K562 (cell line): ENCODE results near the gene COMTD1. TPM values are rescaled to one million over a fixed set of nuclear protein-coding genes. Genes with fewer than 3 reads are reported as not detected.
A peak's percentile ranks its signal among the peaks of the same experiment; 100 is the strongest.

Source experiments
- ARID1B ChIP-seq: fragments of 450-650 bp; IDR thresholded peaks from 2 replicates; pipeline ENCODE4 v1.6.1; 2016; ENCODE audit warnings: antibody characterized with exemption, mild to moderate bottlenecking, inconsistent platforms
- BACH1 ChIP-seq: fragments of 200-800 bp; sonication (Bioruptor generic); IDR thresholded peaks from 2 replicates; pipeline ENCODE4 v1.6.1; 2016; ENCODE audit warnings: missing genetic modification characterization, missing compliant biosample characterization
- CREM ChIP-seq: IDR thresholded peaks from 2 replicates; pipeline ENCODE4 v1.6.1; 2014; ENCODE audit warnings: antibody characterized with exemption, low read depth
- KLF1 ChIP-seq: fragments of 450-650 bp; IDR thresholded peaks from 2 replicates; pipeline ENCODE4 v1.6.1; 2016; ENCODE audit warnings: missing genetic modification characterization, missing compliant biosample characterization
- MBD2 ChIP-seq: sonication (generic); IDR thresholded peaks from 2 replicates; pipeline ENCODE4 v1.6.1; 2016; ENCODE audit warnings: low read depth, borderline replicate concordance
- MEF2A ChIP-seq: IDR thresholded peaks from 2 replicates; pipeline ENCODE4 v1.6.1; 2011; ENCODE audit warnings: low read depth, mild to moderate bottlenecking, low read length, moderate library complexity; ENCODE audit not compliant: control insufficient read depth
- MLLT1 ChIP-seq, 2 experiments: fragments of 450-650 bp; IDR thresholded peaks; 2 replicates each; pipeline ENCODE4 v1.6.1; 2016
- NR2F6 ChIP-seq: fragments of 450-650 bp; formaldehyde crosslinking; IDR thresholded peaks from 2 replicates; pipeline ENCODE4 v1.4.0; 2020; ENCODE audit warnings: mild to moderate bottlenecking
- RAD21 ChIP-seq, 2 experiments: fragments of 250-450 bp in 1 of 2; fragments of 450-650 bp in 1 of 2; sonication (Bioruptor Pico) in 1 of 2; formaldehyde crosslinking in 1 of 2; IDR thresholded peaks in 1 of 2; conservative IDR thresholded peaks in 1 of 2; 2 replicates each; pipeline versions ENCODE4 v1.4.0 to v1.8.0; 2020 to 2022; ENCODE audit warnings: mild to moderate bottlenecking in 2 of 2, moderate library complexity in 1 of 2
- RBM25 ChIP-seq: fragments of 200-400 bp; formaldehyde crosslinking; IDR thresholded peaks from 2 replicates; pipeline ENCODE4 v1.6.1; 2018; ENCODE audit warnings: low read length, low read depth, moderate library complexity; ENCODE audit not compliant: severe bottlenecking
- SETDB1 ChIP-seq: IDR thresholded peaks from one replicate; pipeline ENCODE4 v1.6.1; 2012; ENCODE audit warnings: low read length, control low read depth, inconsistent platforms
- SP1 ChIP-seq: sonication (generic); formaldehyde crosslinking; IDR thresholded peaks from 2 replicates; pipeline ENCODE4 v1.8.1; 2022; ENCODE audit warnings: mild to moderate bottlenecking, missing genetic modification reagents
- STAT6 ChIP-seq: sonication (generic); formaldehyde crosslinking; IDR thresholded peaks from 2 replicates; pipeline ENCODE4 v1.8.1; 2023; ENCODE audit warnings: mild to moderate bottlenecking, missing genetic modification reagents
- TAL1 ChIP-seq: fragments of 450-650 bp; IDR thresholded peaks from 2 replicates; pipeline ENCODE4 v1.6.1; 2016; ENCODE audit warnings: mild to moderate bottlenecking
- TBL1XR1 ChIP-seq, 2 experiments: IDR thresholded peaks; 2 replicates each; pipeline ENCODE4 v1.6.1; 2012; ENCODE audit warnings: improper control_type of control experiment in 2 of 2, low read length in 2 of 2, mild to moderate bottlenecking in 1 of 2
- TCF3 ChIP-seq: sonication (generic); formaldehyde crosslinking; IDR thresholded peaks from 2 replicates; pipeline ENCODE4 v1.4.0; 2020; ENCODE audit warnings: mild to moderate bottlenecking, missing genetic modification reagents
- ZEB2 ChIP-seq: fragments of 450-650 bp; IDR thresholded peaks from 2 replicates; pipeline ENCODE4 v1.6.1; 2016
- ZNF197 ChIP-seq: fragments of 200-800 bp; sonication (Bioruptor generic); IDR thresholded peaks from 2 replicates; pipeline ENCODE4 v1.6.1; 2016; ENCODE audit warnings: low read depth, missing genetic modification characterization, missing compliant biosample characterization
- ZNF239 ChIP-seq: fragments of 250-450 bp; sonication (Bioruptor Pico); IDR thresholded peaks from 2 replicates; pipeline ENCODE4 v1.4.0; 2020; ENCODE audit warnings: mild to moderate bottlenecking
- ZNF511 ChIP-seq: sonication (generic); formaldehyde crosslinking; IDR thresholded peaks from 2 replicates; pipeline ENCODE4 v1.8.0; 2022; ENCODE audit warnings: mild to moderate bottlenecking, missing genetic modification reagents
- ZNF77 ChIP-seq: fragments of 250-450 bp; sonication (Bioruptor Pico); IDR thresholded peaks from 2 replicates; pipeline ENCODE4 v1.5.0; 2020
- polyA plus RNA-seq, 8 experiments: library from polyadenylated mRNA; depleted of rRNA in 4 of 8; stranded (reverse) in 5 of 8; unstranded in 3 of 8; fragments of >200 nt; fragmentation: Nextera tagmentation in 2 of 8; fragmentation: Illumina TruSeq in 1 of 8; extraction: Ambion mirVana in 2 of 8; extraction: Trizol in 1 of 8; gene quantifications; 2 replicates each; pipeline versions ENCODE4 v1.2.1 to v1.2.3, GENCODE V29; 2011 to 2014; ENCODE audit warnings: inconsistent platforms in 1 of 8, missing spikeins in 1 of 8
- total RNA-seq, 7 experiments: library from RNA; depleted of rRNA in 6 of 7; stranded (reverse); fragments of >200 nt in 6 of 7; fragmentation: Illumina TruSeq in 2 of 7; extraction: Trizol in 2 of 7; gene quantifications; 2 replicates each; pipeline versions ENCODE4 v1.2.1 to v1.2.3, GENCODE V29; 2011 to 2021; ENCODE audit warnings: low replicate concordance in 1 of 7

Gene COMTD1
- total and polyA plus RNA-seq, 9 of the 15 experiments (the other 6 are each of a cell fraction or from before 2014, with no cell fraction given), result 0.41 to 112 (median 13.7) TPM

GRCh38 chr10:75210282-75211006 is 25.3 kb downstream of the COMTD1 start, which contains the start of gene VDAC2 (continued):
- TF ChIP-seq STAT6 (0 out of 2 replicates have a peak, but pooled peaks have one; percentile 70), RBM25 (no peak), SETDB1 (no peak), TAL1 (peak; percentile 59), MEF2A (no peak), MBD2 (peak; percentile 50; the same call in 1 of the 2 replicates), ZNF197 (CRISPR knock-in tag) (no peak; the same call in 1 of the 2 replicates), TCF3 (CRISPR knock-in tag) (peak; percentile 26), ZNF77 (CRISPR knock-in tag) (no peak), ZEB2 (no peak), ZNF511 (peak; percentile 96), TBL1XR1 (IDR thresholded peaks at IDR 0.05; ENCODE audit: low read length in 2 of 2) (peak; percentile 65 to 83; a peak in 3 of 4 replicates), ARID1B (0 out of 2 replicates have a peak, but pooled peaks have one; percentile 12), BACH1 (tag) (no peak), RAD21 (CRISPR knock-in tag; conservative IDR thresholded peaks at IDR 0.05 in 1 of 2, IDR thresholded peaks at IDR 0.05 in 1 of 2) (0 out of 4 replicates have a peak, but pooled peaks of 1 of the 2 experiments have one; percentile 22), SP1 (CRISPR knock-in tag) (peak; percentile 98), KLF1 (tag) (no peak), ZNF239 (CRISPR knock-in tag) (peak; percentile 19; the same call in 1 of the 2 replicates), CREM (peak; percentile 95), MLLT1 (IDR thresholded peaks at IDR 0.05) (peak in 1 of 2 experiments; percentile 2; a peak in 1 of 4 replicates), NR2F6 (no peak; the same call in 1 of the 2 replicates)
